HG03097 (cell line): ENCODE results near the gene ZNF569.
"Not testable (repeated sequence)": the region's sequence is repeated elsewhere in the genome, so short reads cannot be mapped to it uniquely, and the experiment has no call there.

Experiments
- ATAC-seq: cut with Tn5 transposase; IDR thresholded peaks from one replicate; pipeline ENCODE4 v1.9.1; 2021; ENCODE audit not compliant: unreplicated experiment, low FRiP score

ZNF569 gene

GRCh38 chr19:37466798-37467607 lies at the start of gene ZNF569:
ZNF569 (minus strand) TSS chr19:37467444; CDS start chr19:37444921, 22,523 bp downstream.
- peak; percentile 64 for ATAC-seq

GRCh38 chr19:37513397-37513796 lies 46.2 kb upstream of the ZNF569 start:
- ATAC-seq = no peak

- no peak for ATAC-seq
Measured at GRCh38 chr19:37511821-37512220, 44.6 kb upstream of the ZNF569 start.

- no peak for ATAC-seq
Measured at GRCh38 chr19:37511186-37511585, 43.9 kb upstream of the ZNF569 start.

GRCh38 chr19:37507167-37507464 lies 39.9 kb upstream of the ZNF569 start:
- ATAC-seq = no peak

- no peak for ATAC-seq
Measured at GRCh38 chr19:37506387-37507166, 39.3 kb upstream of the ZNF569 start, which contains the start of gene ZNF793. ZNF793 (plus strand) TSS chr19:37506939; CDS start chr19:37523440, 16,501 bp downstream.

- ATAC-seq = no peak
Measured at GRCh38 chr19:37505958-37506386, 38.7 kb upstream of the ZNF569 start.

- no peak for ATAC-seq
Measured at GRCh38 chr19:37492213-37492612, 25.0 kb upstream of the ZNF569 start.

GRCh38 chr19:37484406-37485168 lies 17.3 kb upstream of the ZNF569 start:
- ATAC-seq = no peak

GRCh38 chr19:37472165-37472564 lies 4.9 kb upstream of the ZNF569 start:
- ATAC-seq = no peak

- no peak for ATAC-seq
Measured at GRCh38 chr19:37470216-37470615, 3.0 kb upstream of the ZNF569 start.

GRCh38 chr19:37468961-37469777 lies 1.9 kb upstream of the ZNF569 start, which contains the start of gene ZNF570:
ZNF570 (plus strand) TSS chr19:37469356; CDS start chr19:37470355, 999 bp downstream.
- peak; percentile 55 for ATAC-seq

- ATAC-seq = no peak
Measured at GRCh38 chr19:37467608-37468090, 405 bp upstream of the ZNF569 start.

GRCh38 chr19:37466277-37466797 lies 907 bp downstream of the ZNF569 start:
- no peak for ATAC-seq

- ATAC-seq = no peak
Measured at GRCh38 chr19:37452500-37453245, 14.6 kb downstream of the ZNF569 start.

- no peak for ATAC-seq
Measured at GRCh38 chr19:37413313-37414084, 53.7 kb downstream of the ZNF569 start.

- no peak for ATAC-seq
Measured at GRCh38 chr19:37412700-37413099, 54.5 kb downstream of the ZNF569 start.

GRCh38 chr19:37406140-37406846 lies 61.0 kb downstream of the ZNF569 start:
- ATAC-seq = not testable (repeated sequence)
